Fibroblast of mammary gland (primary cell): ENCODE data around the gene LRPAP1.
"Not testable (repeated sequence)": the region's sequence is repeated elsewhere in the genome, so short reads cannot be mapped to it uniquely, and the experiment has no call there.

Experiments used
- DNase-seq: peaks from one replicate; pipeline ENCODE4 v3.0.0-alpha.2; 2010; ENCODE audit warnings: low read depth
- H3K4me3 ChIP-seq: 2 replicates; pipeline ENCODE4 v1.5.1; 2011; ENCODE audit warnings: low read depth, mild to moderate bottlenecking, low read length, moderate library complexity; ENCODE audit not compliant: control insufficient read depth
- TF ChIP-seq, protein P1 (sequence below): conservative IDR thresholded peaks from 2 replicates; pipeline ENCODE4 v1.5.1; 2011; ENCODE audit warnings: low read depth, low read length, inconsistent platforms; ENCODE audit not compliant: control insufficient read depth, insufficient read depth

LRPAP1 gene

GRCh38 chr4:3512279-3512678, 19.9 kb downstream of the LRPAP1 start:
- DNase-seq, result no peak
- TF ChIP-seq, protein P1, sequence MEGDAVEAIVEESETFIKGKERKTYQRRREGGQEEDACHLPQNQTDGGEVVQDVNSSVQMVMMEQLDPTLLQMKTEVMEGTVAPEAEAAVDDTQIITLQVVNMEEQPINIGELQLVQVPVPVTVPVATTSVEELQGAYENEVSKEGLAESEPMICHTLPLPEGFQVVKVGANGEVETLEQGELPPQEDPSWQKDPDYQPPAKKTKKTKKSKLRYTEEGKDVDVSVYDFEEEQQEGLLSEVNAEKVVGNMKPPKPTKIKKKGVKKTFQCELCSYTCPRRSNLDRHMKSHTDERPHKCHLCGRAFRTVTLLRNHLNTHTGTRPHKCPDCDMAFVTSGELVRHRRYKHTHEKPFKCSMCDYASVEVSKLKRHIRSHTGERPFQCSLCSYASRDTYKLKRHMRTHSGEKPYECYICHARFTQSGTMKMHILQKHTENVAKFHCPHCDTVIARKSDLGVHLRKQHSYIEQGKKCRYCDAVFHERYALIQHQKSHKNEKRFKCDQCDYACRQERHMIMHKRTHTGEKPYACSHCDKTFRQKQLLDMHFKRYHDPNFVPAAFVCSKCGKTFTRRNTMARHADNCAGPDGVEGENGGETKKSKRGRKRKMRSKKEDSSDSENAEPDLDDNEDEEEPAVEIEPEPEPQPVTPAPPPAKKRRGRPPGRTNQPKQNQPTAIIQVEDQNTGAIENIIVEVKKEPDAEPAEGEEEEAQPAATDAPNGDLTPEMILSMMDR, result no peak
- H3K4me3 ChIP-seq, result no peak overlapping the region

DNA sequence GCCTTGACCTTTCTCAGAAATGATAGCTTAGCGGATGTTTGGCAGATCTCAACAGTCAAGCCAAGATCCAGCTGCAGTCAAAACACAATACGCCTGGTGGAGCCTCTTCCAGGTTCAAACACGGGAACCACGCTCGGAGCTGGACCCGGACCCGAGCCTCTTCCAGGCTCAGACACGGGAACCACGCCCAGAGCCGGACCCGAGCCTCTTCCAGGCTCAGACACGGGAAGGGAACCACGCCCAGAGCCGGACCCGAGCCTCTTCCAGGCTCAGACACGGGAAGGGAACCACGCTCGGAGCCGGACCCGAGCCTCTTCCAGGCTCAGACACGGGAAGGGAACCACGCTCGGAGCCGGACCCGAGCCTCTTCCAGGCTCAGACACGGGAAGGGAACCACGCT, 20.6 kb downstream of the LRPAP1 start:
- not testable (repeated sequence) for DNase-seq, H3K4me3 ChIP-seq

DNA sequence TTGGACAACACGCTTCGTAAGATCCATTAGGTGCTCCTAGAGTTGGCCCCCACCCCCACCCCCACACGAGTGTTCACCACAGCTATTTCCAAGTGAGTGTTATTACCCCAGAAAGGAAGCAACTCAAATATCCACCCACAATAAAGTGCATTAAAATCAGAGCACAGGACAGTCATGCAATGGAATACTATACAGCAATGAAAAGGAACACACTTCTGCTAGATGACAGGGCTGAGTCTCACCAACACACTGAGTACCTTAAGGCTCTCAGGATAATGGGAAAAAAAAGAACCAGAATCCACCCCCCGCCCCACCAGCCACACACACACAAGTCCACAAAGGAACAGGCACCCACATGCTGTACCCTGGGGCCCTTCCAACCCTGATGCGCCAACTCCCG, 21.0 kb downstream of the LRPAP1 start:
- no peak for DNase-seq
- no peak overlapping the region for H3K4me3 ChIP-seq
- TF ChIP-seq, protein P1, result no peak

DNA sequence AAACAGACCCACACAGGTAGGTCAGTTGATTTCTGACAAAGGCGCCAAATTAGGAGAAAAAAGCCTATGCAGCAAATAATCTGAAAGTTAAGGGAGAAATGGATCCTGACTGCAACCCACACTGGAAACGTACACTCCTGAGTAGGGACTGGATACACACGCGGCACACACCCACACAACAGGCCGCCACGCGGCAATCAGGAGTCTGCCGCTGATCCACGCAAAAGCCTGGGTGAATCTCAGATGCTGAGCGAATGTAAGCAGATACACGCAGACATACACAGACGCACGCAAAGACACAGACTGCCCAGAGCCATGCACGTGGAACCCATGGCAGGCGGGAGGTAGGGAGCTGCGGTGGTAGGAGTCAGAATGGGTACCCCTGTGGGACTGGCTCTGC, 21.7 kb downstream of the LRPAP1 start:
- no peak overlapping the region for H3K4me3 ChIP-seq
- TF ChIP-seq, protein P1, result no peak
- DNase-seq, result no peak

DNA sequence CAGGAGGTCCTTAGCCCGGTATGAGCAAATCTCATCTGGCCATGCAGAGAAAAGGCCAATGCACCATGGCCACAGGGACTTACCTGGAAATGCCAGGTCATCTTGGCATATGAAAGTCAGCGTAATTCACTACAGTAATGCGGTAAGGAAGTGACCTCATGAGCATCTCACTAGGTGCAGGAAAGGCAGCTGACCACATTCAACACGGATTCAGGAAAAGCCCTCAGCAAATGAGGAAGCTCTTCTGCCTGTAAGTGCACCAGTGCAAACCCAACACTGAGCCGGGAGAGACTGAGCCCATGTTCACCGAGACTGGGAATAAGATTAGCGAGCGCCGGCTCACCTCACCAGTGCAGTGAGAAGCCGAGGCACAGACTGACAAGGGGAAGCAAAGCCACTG, 23.7 kb downstream of the LRPAP1 start:
- TF ChIP-seq, protein P1, result no peak
- DNase-seq, result no peak
- H3K4me3 ChIP-seq, result no peak overlapping the region

- TF ChIP-seq, protein P1, result no peak
- H3K4me3 ChIP-seq, result no peak overlapping the region
- no peak for DNase-seq
Observed at GRCh38 chr4:3505231-3505630, 27.0 kb downstream of the LRPAP1 start.

- H3K4me3 ChIP-seq, result no peak overlapping the region
- TF ChIP-seq, protein P1, result no peak
- DNase-seq, result no peak
Observed at GRCh38 chr4:3502941-3503936, 29.0 kb downstream of the LRPAP1 start.
